ENCODE results near the gene MTHFSD.

DNA sequence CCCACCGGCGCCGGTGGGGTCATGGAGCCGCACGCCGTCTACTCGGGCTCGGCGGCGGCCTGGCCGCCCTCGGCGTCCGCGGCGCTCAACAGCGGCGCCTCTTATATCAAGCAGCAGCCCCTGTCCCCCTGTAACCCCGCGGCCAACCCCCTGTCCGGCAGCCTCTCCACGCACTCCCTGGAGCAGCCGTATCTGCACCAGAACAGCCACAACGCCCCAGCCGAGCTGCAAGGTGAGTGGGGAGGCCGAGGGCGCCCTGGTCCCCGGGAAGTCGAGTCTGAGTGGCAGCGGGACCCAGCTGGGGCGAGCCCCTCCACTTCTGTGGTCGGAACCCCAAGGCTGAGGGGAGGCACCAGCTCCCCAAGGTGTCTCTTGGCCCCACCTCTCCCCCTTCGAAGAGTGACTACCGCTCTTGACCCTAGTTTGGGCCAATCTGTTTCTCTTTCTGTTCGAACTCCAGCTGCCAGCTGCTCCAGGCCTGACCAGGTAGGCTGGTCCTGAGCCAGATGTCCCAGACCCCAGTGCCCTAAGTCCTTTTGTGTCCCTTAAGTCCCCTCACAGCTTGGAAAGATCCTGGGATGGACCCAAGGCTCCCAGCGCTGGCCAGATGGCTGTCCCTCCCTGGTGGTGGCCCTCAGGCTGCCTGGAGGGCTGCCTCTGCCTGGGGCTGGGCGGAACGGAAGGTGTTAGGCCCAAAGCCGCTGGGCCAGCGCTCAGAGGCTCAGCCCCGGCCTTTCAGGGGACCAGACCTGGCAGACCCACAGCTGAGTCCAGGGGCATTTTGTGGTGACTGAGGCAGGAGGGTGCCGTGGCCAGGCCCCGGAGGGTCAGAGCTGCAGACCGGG lies 43.5 kb downstream of the MTHFSD start:
- TF ChIP-seq, protein P1, sequence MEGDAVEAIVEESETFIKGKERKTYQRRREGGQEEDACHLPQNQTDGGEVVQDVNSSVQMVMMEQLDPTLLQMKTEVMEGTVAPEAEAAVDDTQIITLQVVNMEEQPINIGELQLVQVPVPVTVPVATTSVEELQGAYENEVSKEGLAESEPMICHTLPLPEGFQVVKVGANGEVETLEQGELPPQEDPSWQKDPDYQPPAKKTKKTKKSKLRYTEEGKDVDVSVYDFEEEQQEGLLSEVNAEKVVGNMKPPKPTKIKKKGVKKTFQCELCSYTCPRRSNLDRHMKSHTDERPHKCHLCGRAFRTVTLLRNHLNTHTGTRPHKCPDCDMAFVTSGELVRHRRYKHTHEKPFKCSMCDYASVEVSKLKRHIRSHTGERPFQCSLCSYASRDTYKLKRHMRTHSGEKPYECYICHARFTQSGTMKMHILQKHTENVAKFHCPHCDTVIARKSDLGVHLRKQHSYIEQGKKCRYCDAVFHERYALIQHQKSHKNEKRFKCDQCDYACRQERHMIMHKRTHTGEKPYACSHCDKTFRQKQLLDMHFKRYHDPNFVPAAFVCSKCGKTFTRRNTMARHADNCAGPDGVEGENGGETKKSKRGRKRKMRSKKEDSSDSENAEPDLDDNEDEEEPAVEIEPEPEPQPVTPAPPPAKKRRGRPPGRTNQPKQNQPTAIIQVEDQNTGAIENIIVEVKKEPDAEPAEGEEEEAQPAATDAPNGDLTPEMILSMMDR (IDR thresholded peaks at IDR 0.05; ENCODE audit: low read length): no peak
- TF ChIP-seq EZH2phosphoT487 (IDR thresholded peaks at IDR 0.05; ENCODE audit: low read length) (no peak), EZH2 (optimal IDR thresholded peaks at IDR 0.05; ENCODE audit: low read depth, low read length) (no peak)

All from MM.1S (cell line).